Fibroblast of skin of back (primary cell): ENCODE data around the gene SELENBP1.
"Not testable (repeated sequence)": the region's sequence is repeated elsewhere in the genome, so short reads cannot be mapped to it uniquely, and the experiment has no call there.

ENCODE experiments used
- DNase-seq: peaks from one replicate; pipeline ENCODE4 v3.0.0-alpha.2; 2013

The SELENBP1 gene

GRCh38 chr1:151377150-151377884 is 4.8 kb upstream of the SELENBP1 start:
- DNase-seq: no peak

GRCh38 chr1:151373196-151373595 is 691 bp upstream of the SELENBP1 start:
- no peak for DNase-seq

DNA sequence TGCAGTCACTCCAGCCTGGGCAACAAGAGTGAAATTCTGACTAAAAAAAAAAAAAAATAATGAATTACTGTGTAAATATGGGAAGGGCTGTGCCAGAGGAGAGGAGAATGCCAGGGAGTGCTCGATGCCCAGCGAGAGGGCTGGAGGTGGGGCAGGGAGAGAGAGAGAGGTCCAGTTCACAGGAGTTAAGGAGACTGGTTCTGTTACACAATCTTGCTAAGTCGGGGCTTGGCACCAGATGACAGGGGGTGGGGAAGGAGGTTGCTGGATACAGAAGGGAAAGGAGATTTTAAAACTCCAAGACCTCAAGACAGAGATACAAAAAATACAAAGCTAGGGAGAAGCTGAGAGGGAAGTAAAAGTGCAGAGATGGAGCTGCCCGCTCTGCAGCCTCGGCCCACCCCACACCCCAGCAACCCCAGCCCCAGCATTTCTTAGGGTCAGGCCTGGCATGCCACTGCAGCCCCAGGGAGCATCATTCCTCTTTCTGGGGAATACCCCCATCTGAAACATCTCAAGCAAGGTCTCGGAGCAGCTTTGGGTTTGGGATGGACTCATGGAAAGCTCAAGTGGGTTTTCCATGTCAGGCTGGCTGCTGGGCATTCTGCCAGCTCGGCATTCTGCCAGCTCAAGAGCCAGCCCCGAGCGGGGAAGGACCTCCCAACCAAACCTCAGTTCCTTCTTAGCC is 991 bp downstream of the SELENBP1 start:
- DNase-seq: peak; percentile 25

DNA sequence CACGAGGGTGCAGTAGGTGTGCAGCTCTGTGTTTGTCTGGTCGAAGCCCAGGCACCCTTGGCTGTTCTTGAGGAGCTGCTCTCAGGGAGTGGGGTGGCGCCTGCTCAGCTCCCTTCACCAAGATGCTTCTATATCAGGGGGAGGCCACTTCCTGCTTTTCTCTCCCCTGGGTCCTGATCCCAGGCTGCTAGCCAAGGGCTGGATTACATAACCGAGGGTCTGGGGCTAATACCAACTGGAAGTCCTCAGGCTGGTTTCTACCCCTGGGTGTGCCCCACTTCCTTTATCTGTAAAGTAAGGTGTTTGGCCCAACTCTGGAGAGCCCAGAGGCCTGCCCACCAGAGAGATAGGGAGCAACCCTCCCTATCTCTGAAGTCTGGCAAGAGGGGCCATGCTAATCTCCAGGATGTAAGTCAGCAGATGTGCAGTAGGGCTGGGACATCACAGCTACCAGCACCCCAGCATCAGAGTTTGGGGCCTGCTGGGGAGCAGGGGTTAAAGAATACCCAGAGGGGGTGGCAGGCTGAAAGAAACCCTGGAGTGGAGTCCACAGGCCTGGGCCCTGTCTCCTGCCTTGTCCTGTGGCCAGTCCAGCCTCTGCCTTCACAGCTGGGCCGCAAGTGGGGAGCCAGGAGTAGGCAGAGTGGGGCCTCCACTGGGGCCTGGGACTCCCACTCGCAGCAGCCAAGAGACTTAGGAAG is 2.1 kb downstream of the SELENBP1 start:
- DNase-seq: no peak

DNA sequence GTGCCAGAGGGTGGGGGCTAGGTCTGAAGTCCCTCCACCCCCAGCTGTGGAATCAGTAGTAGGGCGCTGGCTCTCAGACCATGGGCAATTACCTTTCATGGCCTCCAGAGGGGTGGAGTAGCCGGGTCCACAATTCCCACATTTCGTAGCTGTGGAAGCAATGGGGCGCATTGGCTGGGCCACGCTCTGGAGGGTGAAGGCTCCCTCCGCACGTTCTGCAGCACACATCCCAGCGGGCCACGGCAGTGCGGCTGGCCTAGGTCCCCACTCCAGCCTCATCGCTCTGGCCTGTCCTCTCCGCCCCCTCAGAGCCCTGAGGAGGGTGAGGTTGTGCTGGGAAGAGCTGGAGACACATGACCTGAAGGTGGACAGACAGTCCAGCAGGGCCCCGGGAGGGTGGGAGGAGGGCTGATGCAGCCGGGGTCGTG is 2.9 kb downstream of the SELENBP1 start:
- no peak for DNase-seq

- DNase-seq: no peak
These were observed 3.2 kb downstream of the SELENBP1 start for GRCh38 chr1:151369302-151369610.

DNA sequence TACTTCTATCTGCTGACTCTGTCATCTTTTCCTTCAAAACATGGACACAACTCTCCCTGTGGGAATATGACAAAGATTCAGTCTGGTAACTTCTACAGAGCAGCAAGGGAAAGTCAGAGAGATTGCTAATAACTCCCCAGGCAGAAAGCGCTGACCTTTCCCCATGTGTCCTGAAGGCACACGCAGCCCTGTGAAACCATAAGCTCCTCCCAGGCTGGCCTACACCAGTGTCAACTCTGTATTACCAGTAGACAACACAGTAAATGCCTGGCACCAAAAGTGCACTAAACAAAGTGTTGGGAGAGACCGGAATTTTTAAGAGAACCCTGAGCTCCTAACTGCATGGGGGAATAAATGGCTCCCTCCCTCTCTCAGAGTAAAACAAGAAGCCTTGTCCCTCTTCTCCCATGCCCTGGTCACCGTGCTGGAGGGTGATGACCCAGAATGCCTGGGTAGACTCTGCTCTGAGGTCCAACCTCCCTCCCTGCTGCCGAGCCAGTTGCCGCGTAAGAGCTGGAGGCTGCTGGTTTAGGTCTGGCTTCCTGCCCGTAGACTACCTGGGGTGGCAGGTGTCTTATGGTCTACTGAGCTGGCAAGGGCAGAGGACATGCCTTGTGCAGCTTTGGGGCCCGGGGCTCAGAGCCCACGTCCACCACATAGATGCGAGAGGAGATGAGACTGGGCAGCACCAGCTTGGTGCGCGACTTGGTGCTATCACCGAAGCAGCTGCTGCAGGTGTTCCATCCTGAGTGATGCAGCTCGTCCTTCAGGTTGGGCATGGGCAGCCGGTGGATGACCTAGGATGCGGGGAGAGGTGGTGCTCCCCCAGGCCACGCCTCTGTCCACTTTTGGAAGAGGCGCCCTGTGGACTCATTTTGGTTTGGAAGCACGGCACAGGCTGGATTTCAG is 3.9 kb downstream of the SELENBP1 start:
- DNase-seq: no peak

DNA sequence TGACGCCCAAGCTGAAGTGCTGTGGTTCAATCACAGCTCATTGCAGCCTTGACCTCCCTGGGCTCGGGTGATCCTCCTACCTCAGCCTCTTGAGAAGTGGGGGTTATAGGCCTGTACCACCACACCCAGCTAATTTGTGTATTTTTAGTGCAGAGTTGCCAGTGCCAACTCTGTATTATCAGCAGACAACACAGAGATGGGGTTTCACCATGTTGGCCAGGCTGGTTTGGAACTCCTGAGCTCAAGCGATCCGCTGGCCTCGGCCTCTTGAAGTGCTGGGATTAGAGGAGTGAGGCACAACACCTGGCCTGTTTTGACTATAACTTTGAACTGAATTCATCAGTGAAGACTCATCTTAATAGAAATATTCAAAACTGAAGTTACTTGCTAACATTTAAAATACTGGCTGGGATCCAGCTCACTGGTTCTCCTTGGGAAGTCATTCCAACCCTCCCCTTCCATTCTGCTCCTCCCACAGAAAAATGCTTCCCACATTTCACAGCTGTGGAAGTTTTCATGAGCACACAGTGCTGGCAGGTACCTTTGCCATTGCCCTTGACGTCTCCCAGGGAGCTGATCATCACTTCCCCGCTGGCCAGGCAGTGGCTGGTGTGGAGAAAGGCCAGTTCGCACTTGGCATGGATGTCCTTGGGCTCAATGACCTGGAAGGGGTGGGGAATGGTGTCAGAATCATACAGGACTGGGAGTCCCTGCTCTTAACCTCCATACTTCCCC is 4.7 kb downstream of the SELENBP1 start:
- DNase-seq: no peak

- no peak for DNase-seq
These were observed 7.5 kb downstream of the SELENBP1 start for GRCh38 chr1:151364996-151365395.

DNA sequence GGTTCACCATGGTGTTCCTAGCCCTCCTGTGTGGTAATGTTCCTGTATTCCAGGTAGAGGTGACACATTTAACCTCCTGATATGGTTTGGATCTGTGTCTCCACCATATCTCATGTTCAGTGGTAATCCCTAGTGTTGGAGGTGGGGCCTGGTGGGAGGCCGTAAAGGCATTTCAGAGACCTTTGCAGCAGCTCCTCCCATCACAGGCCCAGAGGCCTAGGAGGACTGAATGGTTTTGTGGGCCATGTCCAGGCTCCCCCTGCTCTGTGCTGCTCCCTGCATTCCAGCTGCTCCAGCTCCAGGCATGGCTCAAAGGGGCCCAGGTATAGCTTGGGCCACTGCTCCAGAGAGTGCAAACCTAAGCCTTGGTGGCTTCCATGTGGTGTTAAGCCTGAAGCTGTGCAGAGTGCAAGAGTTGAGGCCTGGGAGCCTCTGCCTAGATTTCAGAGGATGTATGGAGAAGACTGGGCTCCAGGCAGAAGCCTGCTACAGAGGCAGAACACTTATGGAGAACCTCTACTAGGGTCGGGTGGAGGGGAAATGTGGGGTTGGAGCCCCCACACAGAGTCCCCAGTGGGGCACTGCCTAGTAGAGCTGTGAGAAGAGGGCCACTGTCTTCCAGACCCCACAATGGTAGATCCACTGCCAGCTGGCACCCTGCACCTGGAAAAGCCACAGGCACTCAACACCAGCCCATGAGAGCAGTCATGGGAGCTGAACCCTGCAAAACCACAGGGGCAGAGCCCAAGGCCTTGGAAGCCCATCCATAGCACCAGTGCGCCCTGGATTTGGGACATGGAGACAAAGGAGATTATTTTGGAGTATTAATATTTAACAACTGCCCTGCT is 10.0 kb downstream of the SELENBP1 start:
- no peak for DNase-seq

DNA sequence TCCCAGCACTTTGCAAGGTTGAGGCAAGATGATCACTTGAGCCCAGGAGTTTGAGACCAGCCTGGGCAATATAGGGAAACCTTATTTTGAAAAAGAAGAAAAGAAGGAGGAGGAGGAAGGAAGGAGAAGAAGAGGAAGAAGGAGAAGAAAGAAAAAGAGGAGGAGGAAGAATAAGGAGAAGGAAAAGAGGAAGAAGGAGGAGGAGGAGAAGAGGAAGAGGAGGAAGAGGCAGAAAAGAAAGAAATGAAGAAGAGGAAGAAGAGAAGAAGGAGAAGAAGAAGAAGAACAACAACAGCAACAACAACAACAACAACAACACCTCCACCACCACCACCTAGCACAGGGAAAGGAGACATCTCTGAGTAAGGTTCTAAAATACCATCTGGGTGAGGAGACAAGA is 10.6 kb downstream of the SELENBP1 start:
- DNase-seq: no peak

GRCh38 chr1:151356696-151357095 is 15.8 kb downstream of the SELENBP1 start:
- DNase-seq: peak; percentile 27

DNA sequence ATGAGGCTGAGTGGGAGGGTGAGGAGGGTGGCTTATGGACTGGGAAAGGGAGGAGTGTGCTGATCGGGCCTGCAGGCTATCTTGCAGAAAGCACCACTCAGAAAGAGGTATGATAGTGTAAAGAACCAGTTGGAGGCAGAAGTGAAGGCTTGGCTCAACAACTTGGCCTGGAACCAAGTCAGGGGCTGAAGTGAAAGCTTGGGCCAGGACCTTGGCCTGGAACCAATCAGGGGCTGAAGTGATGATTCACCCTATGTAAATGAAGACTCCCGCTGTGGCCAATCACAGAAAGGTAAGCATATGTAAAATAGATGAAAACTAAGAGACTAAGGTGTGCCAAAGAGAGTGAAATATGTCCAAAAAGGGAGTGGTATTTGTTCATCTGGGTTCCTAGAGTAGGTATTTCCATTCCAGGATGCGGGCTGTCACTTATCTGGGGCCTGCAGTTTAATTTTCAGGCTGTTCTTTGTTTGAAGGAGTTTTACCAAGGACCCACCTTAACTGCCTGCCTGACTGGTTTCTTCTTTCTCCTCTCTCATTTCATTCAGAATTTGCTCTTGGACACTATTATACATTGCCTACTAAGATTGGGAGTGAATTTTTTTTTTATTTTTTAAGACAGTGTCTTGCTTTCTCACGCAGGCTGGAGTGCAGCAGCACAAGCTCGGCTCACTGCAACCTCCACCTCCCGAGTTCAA is 20.3 kb downstream of the SELENBP1 start:
- DNase-seq: peak; percentile 37

GRCh38 chr1:151350323-151350722 is 22.2 kb downstream of the SELENBP1 start:
- DNase-seq: not testable (repeated sequence)

GRCh38 chr1:151347523-151348246 is 24.8 kb downstream of the SELENBP1 start:
- no peak for DNase-seq

- DNase-seq: peak; percentile 98
These were observed 25.6 kb downstream of the SELENBP1 start, which contains the start of gene RFX5 for GRCh38 chr1:151346769-151347522. Gene RFX5, minus strand, starts transcription at chr1:151347252. Its CDS starts 932 bp downstream, at chr1:151346320.

DNA sequence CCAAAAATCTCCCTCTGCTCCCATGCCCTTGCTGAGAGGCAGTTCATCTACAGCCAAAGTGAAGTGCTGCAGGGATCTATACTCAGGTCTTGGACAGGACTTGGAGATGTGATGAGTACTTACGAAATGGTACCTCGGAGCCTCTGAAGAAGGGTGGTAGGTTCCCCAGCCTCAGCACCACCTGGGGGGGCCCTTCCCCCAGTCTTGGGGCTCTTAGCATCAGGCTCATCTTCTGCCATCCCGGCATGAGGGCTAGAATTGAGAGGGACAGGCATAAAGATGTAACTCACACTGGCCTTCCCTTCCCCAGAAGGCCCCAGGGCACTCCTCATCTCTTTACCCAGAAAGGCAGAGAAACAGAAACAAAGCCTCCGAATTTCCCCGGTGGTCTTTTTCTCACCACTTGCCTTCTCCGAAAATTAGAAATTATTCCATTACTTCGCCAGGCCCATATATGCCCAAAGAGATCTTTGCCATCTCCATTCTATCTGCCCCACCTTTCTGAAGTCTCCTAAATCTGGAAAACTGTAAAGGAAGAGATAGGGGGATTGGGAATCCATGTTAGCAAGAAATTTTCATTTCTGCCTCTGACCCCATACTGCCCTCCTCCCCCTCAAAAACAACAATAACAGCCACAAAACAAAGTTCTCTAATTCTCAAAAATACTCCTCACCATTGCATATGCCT is 26.3 kb downstream of the SELENBP1 start:
- no peak for DNase-seq

DNA sequence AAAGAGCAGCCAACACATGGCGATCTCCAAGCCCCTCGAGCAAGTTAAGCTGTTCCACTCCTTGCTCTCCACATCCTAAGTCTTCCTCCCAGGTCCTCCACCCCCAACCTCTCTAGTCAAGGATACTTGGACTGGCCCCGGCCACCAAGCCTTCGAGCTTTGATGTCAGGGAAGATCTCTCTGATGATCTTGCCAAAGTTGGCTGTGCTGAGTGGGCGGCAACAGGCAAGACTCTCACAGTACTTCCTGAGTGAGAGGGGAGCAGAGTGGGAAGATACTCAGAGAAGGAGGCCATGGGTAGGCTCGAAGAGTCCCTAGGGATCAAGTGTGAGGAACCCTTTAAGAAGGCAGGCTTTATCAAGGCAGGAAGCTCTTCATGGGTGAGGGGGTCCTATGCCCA is 28.2 kb downstream of the SELENBP1 start:
- no peak for DNase-seq
